Measurements from ENCODE around the gene HOXD8. TPM values are rescaled to one million over a fixed set of nuclear protein-coding genes. Genes with fewer than 3 reads are reported as not detected.
A peak's percentile ranks its signal among the peaks of the same experiment; 100 is the strongest.

Gene HOXD8
- total and polyA plus RNA-seq, 9 of the 15 experiments (the other 6 are each of a cell fraction or from before 2014, with no cell fraction given), result 0.04 to 0.15 TPM; not detected in 7

GRCh38 chr2:176096986-176097819, 32.3 kb upstream of the HOXD8 start (continued):
- TF ChIP-seq, protein P1, sequence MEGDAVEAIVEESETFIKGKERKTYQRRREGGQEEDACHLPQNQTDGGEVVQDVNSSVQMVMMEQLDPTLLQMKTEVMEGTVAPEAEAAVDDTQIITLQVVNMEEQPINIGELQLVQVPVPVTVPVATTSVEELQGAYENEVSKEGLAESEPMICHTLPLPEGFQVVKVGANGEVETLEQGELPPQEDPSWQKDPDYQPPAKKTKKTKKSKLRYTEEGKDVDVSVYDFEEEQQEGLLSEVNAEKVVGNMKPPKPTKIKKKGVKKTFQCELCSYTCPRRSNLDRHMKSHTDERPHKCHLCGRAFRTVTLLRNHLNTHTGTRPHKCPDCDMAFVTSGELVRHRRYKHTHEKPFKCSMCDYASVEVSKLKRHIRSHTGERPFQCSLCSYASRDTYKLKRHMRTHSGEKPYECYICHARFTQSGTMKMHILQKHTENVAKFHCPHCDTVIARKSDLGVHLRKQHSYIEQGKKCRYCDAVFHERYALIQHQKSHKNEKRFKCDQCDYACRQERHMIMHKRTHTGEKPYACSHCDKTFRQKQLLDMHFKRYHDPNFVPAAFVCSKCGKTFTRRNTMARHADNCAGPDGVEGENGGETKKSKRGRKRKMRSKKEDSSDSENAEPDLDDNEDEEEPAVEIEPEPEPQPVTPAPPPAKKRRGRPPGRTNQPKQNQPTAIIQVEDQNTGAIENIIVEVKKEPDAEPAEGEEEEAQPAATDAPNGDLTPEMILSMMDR (IDR thresholded peaks at IDR 0.05 in 2 of 3, conservative IDR thresholded peaks at IDR 0.05 in 1 of 3; ENCODE audit: insufficient read depth in 2 of 3, low read depth in 1 of 3, low read length in 3 of 3), result peak; percentile 84 to 90 (median 87)
- TF ChIP-seq TFAP4 (CRISPR knock-in tag; IDR thresholded peaks at IDR 0.05; ENCODE audit: borderline replicate concordance) (0 out of 2 replicates have a peak, but pooled peaks have one; percentile 32), ZBTB7A (IDR thresholded peaks at IDR 0.05; ENCODE audit: borderline replicate concordance, control insufficient read depth, low read depth, low read length) (peak; percentile 49; the same call in 1 of the 2 replicates), ESRRB (CRISPR knock-in tag; IDR thresholded peaks at IDR 0.05; ENCODE audit: borderline replicate concordance) (no peak), ZNF785 (CRISPR knock-in tag; IDR thresholded peaks at IDR 0.05) (no peak), IFI16 (CRISPR knock-in tag; IDR thresholded peaks at IDR 0.05) (no peak), TGIF2 (CRISPR knock-in tag; IDR thresholded peaks at IDR 0.05) (no peak), ZMIZ1 (IDR thresholded peaks at IDR 0.05; ENCODE audit: low read depth in 2 of 2, low read length in 2 of 2) (no peak), HSF4 (CRISPR knock-in tag; IDR thresholded peaks at IDR 0.05; ENCODE audit: borderline replicate concordance) (no peak), ZNF609 (CRISPR knock-in tag; IDR thresholded peaks at IDR 0.05; ENCODE audit: borderline replicate concordance) (no peak), MED1 (CRISPR knock-in tag; IDR thresholded peaks at IDR 0.05; ENCODE audit: borderline replicate concordance) (no peak), HCFC1 (IDR thresholded peaks at IDR 0.05; ENCODE audit: low read depth, low read length) (no peak), ZBTB26 (CRISPR knock-in tag; IDR thresholded peaks at IDR 0.05) (no peak)

All from K562 (cell line).